ENCODE measurements around the gene PI3. TPM values are rescaled to one million over a fixed set of nuclear protein-coding genes. Genes with fewer than 3 reads are reported as not detected.
"Not testable (repeated sequence)": the region's sequence is repeated elsewhere in the genome, so short reads cannot be mapped to it uniquely, and the experiment has no call there.

PI3 gene
- total RNA-seq = 0.55 TPM in 1 of 2 replicates, not detected in the other

GRCh38 chr20:45174434-45175364 is at the start of gene PI3:
Gene PI3, plus strand, starts transcription at chr20:45174902. Its CDS starts 21 bp downstream, at chr20:45174923.
- DNase-seq (ENCODE audit: low read depth) = peak; percentile 97

GRCh38 chr20:45128099-45128498 is 46.6 kb upstream of the PI3 start:
- peak; percentile 97 for DNase-seq (ENCODE audit: low read depth)

GRCh38 chr20:45136911-45137310 is 37.8 kb upstream of the PI3 start:
- no peak for DNase-seq (ENCODE audit: low read depth)

DNA sequence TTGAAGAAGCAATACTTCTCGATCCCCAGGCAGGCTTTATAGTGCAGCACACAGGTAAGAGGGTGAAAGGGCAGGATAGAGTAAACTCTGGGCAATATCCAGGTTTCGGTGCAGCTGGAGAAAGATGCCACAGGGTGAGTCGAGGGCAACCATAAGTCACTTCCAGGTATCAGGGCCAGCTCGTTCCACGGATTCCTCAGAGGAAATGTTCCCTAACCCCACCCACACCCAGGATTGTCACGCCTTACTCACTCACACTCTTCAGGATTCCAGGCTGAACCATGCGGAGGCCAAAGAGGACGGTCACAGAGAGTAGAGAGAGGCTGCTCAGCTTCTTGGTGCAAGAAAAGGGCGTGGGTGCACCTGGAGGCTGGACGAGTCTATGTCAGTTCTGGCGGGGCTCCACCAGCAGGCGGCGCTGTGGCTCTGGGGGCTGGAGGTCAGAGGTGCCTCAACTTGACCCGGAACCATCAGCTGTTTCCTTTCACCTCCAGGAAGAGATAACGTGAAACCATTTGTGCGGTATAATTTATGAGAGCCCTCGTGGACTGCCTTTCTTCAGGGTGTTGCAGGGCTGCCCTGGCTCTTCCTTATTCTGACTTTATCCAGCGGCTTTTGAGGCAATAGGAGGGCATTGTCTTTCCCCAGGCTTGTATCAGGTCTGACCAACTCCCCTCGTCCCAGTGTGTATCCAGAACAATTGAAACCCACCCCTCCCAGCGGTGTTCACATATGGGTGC is 36.0 kb upstream of the PI3 start:
- DNase-seq (ENCODE audit: low read depth) = peak; percentile 51

DNA sequence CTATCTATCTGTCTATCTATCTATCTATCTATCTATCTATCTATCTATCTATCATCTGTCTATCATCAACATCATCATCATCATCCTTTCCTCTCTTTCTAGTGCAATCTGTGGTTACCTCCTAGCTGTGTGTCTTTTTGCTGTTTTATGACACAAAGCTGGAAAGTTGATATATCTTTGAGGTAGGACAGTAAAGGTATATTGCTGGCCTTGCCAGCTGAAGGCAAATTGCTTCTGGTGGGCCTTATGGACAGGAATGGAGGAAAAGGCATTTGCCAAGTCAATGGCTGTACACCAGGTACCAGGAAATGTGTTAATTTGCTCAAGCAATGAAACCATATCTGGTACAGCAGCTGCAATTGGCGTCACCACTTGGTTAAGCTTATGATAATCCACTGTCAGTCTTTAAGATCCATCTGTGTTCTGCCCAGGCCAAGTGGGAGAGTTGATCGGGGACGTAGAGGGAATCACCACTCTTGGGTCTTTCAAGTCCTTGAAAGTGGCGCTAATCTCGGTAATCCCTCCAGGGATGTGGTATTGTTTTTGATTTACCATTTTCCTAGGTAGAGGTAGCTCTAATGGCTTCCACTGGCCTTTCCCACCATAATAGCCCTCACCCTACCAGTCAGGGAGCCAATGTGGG is 34.8 kb upstream of the PI3 start:
- DNase-seq (ENCODE audit: low read depth) = not testable (repeated sequence)

DNA sequence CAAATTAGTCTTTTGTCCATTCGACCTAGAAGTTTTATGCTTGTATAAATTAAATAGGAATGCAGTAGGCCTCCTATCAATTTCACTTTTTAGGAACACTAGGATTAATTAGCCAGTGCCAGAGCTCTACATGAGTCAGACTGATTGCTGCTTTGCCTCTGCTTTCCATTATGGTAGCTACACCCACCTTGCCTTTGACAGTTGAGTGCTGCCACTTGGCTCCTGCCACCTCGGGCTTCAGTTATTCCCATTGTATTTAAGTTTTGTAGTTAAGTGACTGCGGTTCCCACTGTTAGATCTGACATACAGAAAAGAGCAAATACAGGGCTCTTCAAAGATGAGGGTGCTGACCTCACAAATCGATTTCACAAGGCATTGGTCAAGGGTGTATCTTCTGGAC is 33.9 kb upstream of the PI3 start:
- DNase-seq (ENCODE audit: low read depth) = no peak

- no peak for DNase-seq (ENCODE audit: low read depth)
These were observed 25.6 kb upstream of the PI3 start for GRCh38 chr20:45149062-45149461.

DNA sequence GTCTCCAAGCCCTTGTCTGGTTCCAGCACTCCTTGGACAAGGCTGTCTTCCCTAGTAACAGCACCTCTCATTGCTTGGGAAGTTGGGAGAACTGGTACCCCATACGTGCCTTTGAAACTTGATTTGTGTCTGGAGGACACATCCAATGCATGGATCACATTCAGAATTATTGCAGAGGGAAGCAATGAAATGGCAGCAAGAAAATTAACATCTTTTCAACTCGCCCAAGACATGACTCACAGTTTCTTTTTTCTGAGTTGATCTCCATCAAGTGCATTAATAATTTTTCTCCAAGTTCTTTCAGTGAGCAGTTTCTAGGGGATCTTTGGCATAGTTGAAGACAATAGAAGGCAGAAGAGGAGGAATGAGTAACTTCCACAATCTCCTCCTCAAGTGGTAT is 22.3 kb upstream of the PI3 start:
- peak; percentile 38 for DNase-seq (ENCODE audit: low read depth)

DNA sequence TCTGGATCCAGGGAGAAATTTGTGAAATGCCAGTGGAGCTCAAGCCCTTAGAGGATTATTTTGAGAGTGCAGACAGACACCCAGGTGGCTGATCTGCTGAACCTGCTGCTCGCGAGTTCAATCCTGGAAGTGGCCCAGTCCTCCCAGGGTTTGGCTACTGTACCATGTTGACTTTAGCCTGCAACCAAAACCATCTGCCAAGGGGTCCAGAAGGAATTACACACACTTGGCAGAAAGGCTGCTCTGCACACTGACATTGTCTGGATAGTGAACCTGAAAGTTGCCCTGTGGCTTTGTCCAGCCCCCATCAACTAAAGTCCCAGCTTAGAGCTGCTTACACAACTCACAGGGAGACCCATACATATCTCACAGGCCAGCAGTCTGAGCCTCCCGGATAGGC is 21.6 kb upstream of the PI3 start:
- DNase-seq (ENCODE audit: low read depth) = no peak

DNA sequence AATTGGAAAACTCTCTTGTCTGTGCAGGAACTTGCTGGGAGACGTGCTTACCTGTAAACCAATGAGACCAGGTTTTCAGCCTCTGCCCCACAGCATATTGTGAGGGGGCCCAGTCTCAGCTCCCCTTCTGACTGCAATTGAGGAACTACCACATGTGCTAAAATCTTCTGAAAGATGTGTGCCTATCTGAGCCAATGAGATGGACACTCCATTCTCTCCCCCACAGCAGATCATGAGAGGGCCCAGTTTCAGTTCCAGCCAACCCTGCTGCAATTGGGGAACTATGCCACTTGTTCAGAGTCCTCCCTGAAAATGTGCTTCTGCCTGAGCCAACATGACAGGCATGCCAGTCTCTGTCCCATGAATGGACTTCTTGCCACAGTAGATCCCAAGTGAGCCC is 20.9 kb upstream of the PI3 start:
- no peak for DNase-seq (ENCODE audit: low read depth)

- no peak for DNase-seq (ENCODE audit: low read depth)
These were observed 20.5 kb upstream of the PI3 start for GRCh38 chr20:45154183-45154582.

- DNase-seq (ENCODE audit: low read depth) = not testable (repeated sequence)
These were observed 19.9 kb upstream of the PI3 start for GRCh38 chr20:45154794-45155193.

- DNase-seq (ENCODE audit: low read depth) = no peak
These were observed 18.0 kb upstream of the PI3 start for GRCh38 chr20:45156713-45157112.

DNA sequence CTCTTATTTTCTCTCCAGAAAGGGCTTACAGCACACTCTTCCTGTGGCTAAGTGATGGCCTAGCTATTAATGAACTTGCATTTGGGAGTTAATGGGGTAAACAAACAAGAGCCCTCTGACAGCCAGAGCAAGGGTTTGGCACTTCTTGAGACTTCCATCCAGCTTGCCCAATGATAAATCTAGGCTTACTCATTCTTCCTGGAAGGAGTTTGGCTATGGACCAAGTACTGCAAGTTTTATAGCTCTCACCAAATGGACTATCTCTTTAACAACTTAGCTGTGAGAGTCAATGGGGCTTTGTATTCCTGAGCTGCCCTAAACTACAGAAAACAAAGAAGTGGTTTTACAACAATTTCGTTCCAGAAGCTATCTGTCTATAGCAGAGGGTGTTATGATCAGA is 16.7 kb upstream of the PI3 start:
- DNase-seq (ENCODE audit: low read depth) = peak; percentile 94

- DNase-seq (ENCODE audit: low read depth) = no peak
These were observed 11.5 kb upstream of the PI3 start for GRCh38 chr20:45163083-45163803.

DNA sequence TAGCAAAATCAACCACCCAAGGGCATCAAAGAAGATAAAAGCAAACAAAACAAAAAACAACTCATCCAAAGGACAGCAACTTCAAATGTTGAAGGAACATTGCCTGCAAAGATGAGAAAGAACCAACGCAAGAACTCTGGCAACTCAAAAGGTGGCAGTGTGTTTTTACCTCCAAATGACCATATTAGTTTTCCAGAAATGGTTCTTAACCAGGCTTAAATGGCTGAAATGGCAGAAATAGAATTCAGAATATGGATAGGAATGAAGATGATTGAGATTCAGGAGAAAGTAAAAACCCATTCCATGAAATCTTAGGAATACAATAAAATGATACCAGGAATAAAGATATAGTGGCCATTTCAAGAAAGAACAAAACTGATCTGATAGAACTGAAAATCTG is 9.8 kb upstream of the PI3 start:
- no peak for DNase-seq (ENCODE audit: low read depth)

- DNase-seq (ENCODE audit: low read depth) = no peak
These were observed 1.2 kb upstream of the PI3 start for GRCh38 chr20:45173522-45173921.

DNA sequence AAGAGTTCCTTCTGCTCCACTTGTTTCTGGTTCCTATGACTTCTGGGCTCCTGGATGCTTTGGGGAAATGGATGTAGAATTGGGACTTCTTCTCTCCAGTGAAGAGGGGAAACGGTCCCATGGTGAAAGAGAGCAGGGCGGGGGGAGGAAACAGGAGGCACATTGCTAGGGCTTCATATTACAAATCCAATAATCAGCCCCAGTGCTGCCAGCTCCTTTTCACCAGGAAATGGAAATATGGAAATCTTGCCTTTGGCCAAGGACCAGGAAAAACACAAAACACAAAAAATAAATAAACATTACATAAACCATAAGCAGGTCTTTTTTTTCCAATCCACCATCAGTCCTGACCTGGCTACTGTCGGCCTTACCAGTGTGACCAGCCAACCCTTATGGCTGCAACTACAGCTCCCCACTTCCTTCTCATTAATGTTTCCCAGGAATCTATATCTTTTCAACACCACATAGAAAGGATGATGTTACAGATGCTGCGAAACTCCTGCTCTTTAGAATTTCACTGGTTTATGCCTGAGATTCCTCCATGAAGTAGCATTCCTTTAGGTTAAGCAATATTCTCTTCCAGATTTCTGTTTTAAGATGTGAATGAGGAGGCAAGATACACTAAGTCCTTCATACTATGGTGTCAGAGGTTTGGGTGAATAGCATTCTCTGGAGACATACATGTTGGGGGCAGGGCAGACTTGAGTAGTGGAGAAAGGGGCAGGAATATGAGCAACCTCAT is 2.0 kb downstream of the PI3 start:
- DNase-seq (ENCODE audit: low read depth) = no peak

DNA sequence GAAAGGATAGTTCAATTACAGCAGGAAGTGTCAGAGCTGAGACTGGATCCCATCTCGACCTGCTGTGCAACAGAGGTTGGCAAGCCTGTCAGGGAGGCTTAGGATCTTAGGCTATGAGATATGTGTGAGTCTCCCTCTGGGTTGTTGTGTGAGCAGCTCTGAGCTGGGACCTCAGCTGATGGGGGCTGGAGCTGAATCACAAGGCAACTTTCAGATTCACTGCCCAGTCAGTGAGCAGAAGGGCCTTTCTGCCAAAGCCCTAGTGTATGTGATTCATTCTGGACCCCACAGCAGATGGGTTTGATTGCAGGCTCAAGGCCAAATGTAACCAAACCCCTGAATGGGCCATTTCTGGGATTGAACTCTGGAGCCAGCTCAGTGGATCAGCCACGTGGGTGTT is 4.5 kb downstream of the PI3 start:
- DNase-seq (ENCODE audit: low read depth) = no peak

DNA sequence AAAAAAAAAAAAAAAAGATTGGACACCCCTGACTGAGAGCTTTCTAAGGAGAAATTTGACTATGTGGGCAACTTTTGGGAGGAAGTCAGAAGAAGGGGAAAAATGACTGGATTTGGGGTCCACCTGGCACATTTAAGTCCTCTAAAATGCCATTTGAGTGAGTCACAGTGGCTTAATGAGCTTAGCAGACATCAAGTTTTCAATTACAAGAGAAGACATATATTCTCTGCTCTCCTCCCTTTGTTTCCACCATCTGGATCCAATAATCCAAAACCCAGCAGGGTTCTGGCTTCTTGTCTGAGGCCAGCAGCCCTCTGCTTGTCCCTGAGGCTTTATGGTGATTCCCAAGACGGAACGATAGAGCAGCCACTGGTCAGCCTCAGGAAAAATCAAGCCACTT is 6.9 kb downstream of the PI3 start:
- DNase-seq (ENCODE audit: low read depth) = peak; percentile 7

DNA sequence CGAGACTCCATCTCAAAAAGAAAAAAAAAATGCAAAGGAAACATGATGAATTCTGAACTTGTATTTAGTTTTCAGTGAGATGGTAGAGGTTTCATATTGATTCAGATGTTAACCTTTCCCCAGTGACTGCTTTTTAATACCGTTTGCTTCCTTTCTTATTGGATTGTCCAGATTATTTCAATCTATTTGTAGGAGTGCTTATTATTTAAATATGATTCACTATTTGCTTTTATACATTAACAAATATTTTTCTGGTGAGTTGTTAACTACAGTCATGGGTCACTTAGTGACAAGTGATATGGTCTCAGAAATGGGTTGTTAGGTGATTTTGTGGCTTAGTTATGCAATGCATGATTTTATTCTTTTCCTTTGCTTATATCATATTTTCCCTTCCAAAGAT is 8.4 kb downstream of the PI3 start:
- no peak for DNase-seq (ENCODE audit: low read depth)

Measured in renal cortical epithelial cell (primary cell).